Hepatocyte (in vitro differentiated cells): ENCODE measurements around the gene DCXR.

Source experiments
- CTCF ChIP-seq: fragments of 200-600 bp; sonication (generic); IDR thresholded peaks from 2 replicates; pipeline ENCODE4 v1.5.1; 2016; ENCODE audit warnings: antibody characterized with exemption, mild to moderate bottlenecking; ENCODE audit not compliant: poor library complexity
- EZH2 ChIP-seq: fragments of 200-600 bp; sonication (generic); IDR thresholded peaks from 2 replicates; pipeline ENCODE4 v1.6.1; 2016; ENCODE audit warnings: antibody characterized with exemption, mild to moderate bottlenecking, borderline replicate concordance

GRCh38 chr17:82052638-82053059 is 15.2 kb upstream of the DCXR start:
- TF ChIP-seq CTCF: no peak
- no peak for TF ChIP-seq EZH2
